Cerebellar cortex (tissue), 1 donor: ENCODE measurements around the gene ADAMTSL1.

Experiments used
- DNase-seq: peaks from one replicate; pipeline ENCODE4 v3.0.0-alpha.2; 2015; ENCODE audit warnings: low spot score

ADAMTSL1 gene

GRCh38 chr9:18501949-18502348 is 28.0 kb downstream of the ADAMTSL1 start:
- no peak for DNase-seq

DNA sequence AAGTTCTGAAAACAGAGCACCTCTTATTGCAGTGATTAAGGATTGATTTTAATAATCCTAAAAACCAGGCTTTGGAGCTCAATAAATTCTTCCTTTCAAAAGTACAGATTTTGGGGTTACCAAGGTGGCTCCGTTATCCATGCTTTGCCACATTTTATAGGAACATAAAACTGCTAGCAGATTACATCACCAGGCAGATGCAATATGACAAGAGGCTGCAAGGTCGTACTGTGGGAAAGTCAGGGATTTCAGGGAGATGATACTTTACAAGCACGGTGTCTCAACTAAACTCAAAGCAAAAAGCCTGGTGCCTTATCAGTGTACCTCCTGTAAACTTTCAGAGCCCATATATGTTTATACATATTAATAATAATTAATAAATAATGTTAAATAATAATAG is 28.6 kb downstream of the ADAMTSL1 start:
- DNase-seq, result no peak

DNA sequence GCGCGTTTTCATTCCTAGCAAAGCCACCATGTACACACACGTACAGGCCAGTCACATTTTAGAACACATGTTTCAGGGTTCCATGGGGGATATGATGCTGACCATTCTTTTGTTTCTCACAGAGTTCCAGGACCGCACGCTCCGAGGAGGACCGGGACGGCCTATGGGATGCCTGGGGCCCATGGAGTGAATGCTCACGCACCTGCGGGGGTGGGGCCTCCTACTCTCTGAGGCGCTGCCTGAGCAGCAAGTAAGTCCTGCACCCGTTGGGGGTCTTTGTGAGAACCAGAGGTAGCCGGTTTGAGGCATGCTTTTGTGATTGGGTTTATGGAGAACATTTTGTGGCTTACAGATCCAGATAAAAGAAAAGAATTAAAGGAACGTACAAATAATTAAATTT is 30.8 kb downstream of the ADAMTSL1 start:
- no peak for DNase-seq

GRCh38 chr9:18507151-18507550 is 33.2 kb downstream of the ADAMTSL1 start:
- DNase-seq, result no peak

GRCh38 chr9:18516514-18516913 is 42.6 kb downstream of the ADAMTSL1 start:
- DNase-seq, result no peak

- no peak for DNase-seq
Measured at GRCh38 chr9:18516965-18517364, 43.0 kb downstream of the ADAMTSL1 start.

DNA sequence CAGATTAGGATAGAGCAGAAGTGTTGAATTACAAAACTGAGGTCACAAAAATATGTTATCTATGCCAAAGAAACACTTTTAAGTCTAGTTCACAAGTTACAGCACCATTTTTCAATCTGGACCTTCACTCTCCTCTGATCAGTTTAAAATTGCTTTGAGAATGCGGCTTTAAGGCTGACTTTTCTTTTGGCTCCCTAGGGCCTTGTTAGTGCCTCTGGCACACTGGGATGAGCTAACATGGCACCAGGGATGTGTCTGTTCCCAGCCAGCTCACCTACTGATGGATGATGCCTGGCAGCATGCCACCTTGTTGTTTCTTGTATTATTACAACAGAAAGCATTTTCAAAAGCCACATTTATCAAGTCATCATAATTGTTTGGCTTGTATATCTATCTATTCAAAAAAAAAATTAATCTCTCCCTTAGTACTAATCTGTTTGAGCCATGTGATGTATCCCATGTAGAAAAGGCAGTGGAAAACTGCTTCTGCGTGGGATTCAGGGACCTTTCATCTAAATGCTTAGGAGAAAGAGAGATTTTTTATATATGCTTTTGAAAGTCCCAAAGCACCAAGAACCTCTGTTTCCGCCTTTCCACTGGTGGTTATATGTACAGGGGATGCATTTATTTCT is 46.6 kb downstream of the ADAMTSL1 start:
- DNase-seq, result no peak

GRCh38 chr9:18526685-18527084 is 52.7 kb downstream of the ADAMTSL1 start:
- no peak for DNase-seq

GRCh38 chr9:18531136-18532065 is 57.4 kb downstream of the ADAMTSL1 start:
- no peak for DNase-seq

- DNase-seq, result no peak
Measured at GRCh38 chr9:18534611-18535010, 60.7 kb downstream of the ADAMTSL1 start.

- DNase-seq, result no peak
Measured at GRCh38 chr9:18536554-18536953, 62.6 kb downstream of the ADAMTSL1 start.

DNA sequence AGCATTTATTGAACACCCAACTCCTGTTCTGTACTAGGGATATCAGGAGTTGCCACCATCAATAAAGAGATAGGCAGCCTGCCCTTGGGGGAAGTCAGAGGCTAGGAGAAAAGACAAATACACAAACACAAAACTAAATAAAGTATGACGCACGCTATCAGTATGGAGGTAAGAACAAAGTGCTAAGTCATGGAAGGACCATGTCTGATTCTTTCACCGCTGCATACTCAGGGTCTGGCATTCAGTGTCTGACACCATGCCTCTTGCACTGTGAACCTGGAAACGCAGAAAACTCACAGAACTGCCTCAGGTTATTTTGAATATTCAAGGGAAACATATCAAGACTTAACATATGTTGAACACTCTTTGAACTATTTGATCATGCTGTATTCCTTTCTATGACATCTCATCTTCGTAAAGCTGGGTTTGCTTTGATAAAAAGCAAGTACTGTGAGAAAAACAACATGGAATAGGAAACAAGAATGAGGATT is 65.3 kb downstream of the ADAMTSL1 start:
- no peak for DNase-seq

GRCh38 chr9:18542837-18543405 is 69.0 kb downstream of the ADAMTSL1 start:
- DNase-seq, result no peak

DNA sequence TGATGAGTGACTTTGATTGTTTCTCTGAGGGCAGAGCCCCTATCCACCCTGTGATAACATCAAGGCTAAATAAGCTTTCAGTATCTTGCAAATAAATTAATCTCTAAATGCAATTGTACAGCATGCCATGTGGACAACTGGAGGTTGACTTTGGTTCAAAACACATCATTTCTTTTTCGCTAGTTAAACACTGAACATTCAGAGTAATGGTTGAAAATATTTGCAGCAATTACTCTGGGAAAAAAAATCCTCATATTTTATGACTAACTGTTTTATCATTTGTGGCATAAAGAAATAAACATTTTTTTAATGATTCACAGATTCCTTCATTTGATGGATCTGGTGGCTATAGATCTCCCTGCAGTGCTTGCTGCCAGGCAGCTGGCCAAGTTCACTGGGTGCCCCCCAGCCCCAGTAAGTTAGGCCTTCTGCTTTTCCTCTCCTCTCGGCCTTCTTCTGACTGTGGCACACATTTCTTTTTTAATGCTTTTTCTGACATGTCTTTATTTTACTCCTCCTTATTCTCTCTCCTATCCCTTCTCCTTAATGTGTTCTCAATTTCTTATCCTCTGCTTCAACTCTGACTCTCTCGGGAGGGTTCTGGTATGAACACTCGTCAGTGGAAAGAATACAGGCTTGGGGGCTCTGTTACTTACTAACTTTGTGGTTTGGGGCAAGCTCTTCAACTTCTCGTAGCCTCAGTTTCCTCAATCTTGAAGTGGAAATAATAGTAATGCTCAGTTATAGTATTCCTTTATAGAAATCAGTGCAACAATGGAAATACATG is 69.6 kb downstream of the ADAMTSL1 start:
- DNase-seq, result no peak

DNA sequence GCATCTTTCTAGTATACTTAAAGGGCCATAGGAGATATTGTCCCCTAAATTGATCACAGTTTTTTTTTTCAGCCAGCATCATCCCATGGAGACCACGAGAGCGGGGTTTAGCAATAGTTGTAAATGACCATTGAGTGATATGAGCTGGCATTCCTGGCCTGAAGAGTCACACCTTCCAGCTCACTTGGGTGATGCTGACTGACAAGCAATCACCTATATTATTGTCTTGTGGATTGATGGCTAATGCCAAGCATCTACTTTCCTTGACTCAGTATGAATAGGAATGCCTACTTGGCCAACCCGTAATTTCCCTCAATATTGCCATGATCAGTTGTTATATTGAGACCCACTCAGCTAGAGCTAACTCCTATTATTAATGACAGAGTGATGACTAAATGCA is 70.5 kb downstream of the ADAMTSL1 start:
- no peak for DNase-seq

DNA sequence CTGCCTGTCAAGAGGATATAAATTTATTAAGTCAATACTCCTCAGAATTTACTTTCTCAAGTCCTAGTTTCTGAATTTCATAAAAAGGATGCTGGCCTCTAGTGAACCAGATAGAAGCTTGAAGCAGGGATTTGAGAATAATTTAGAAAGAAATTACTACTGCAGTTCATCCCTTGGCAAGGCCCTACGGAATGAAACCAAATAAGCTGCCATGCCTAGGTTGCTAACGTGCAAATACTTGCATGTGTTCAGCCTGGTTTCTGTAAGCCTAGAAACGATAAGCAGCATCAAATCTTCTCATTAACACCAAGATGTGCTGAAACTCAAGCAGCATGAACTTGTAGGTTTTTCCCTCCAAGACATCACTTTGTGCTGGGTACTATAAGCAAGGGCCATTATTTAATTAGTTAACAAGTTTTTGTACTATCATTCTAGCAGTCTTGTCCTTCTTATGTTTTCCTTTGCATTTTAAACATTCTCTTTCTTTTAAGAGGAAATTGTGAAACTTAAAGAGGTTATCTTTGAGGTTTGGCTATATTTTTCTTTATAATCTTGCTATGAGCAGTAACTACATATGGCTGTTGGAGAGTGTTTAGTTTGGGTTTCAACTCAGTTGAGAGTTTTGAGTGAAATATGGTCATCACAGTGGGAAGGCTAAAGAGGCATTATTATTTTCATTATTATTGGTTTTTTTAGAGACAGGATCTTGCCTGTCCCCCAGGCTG is 71.8 kb downstream of the ADAMTSL1 start:
- no peak for DNase-seq

- no peak for DNase-seq
Measured at GRCh38 chr9:18548456-18548855, 74.5 kb downstream of the ADAMTSL1 start.

DNA sequence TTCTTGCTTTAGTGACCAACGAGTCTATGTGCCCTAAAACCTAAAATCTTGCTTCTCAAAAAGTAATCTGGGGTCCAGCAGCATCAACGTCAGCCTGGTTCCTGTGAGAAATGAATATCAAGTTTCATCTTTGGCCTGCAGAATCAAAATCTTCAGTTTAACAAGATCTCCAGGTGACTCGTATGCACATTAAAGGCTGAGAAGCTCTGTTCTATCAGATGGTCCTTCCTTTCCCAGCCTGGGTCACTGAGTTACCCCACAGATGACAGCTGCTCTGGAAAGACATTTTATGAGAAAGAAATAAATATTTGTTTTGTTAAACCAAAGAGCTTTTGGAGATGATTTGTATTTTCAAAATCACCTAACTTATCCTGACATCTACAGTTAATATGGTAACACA is 75.8 kb downstream of the ADAMTSL1 start:
- no peak for DNase-seq

- no peak for DNase-seq
Measured at GRCh38 chr9:18550286-18550685, 76.3 kb downstream of the ADAMTSL1 start.

DNA sequence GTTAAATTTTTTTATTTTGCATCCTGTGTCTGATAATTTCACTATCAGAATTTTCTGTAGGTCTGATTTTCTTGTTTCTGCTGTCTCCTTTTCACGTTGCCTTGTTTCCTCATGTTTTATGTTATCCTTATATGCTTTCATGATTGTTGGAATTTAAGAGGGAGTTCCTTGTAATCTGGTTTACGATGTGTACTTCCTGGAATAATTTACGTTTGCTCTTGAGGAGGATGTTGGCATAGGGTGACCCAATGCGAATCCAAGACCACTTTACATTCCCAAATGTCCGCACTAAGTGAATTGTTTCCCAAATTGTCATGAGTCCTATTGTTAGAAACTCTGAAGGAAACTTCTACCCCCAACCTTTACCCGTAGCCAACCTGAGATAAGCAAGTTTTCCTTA is 80.3 kb downstream of the ADAMTSL1 start:
- no peak for DNase-seq

- no peak for DNase-seq
Measured at GRCh38 chr9:18555105-18555883, 81.3 kb downstream of the ADAMTSL1 start.
